TTC549 (cell line): Measurements from ENCODE around the gene MACROD1.
A peak's percentile ranks its signal among the peaks of the same experiment; 100 is the strongest.
"Not testable (repeated sequence)": the region's sequence is repeated elsewhere in the genome, so short reads cannot be mapped to it uniquely, and the experiment has no call there.

Experiments used
- FAIRE-seq: peaks from 2 replicates; lab custom pipeline; 2012; peaks lifted over from hg19 to GRCh38; lab: Jason Lieb, UNC

Gene MACROD1

DNA sequence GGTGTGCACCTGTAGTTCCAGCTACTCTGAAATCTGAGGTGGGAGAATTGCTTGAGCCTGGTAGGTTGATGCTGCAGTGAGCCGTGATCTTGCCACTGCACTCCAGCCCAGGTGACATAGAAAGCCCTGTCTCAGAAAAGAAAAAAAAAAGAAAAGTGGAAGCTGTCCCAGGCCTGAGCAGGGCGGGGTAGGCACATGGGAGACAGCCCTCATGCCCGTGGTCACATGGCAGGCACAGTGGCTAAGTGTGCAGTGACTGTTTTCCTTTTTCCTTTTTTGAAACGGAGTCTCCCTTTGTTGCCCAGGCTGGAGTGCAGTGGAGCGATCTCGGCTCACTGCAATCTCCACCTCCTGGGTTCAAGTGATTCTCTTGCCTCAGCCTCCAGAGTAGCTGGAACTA is 171.9 kb downstream of the MACROD1 start:
- no peak for FAIRE-seq

DNA sequence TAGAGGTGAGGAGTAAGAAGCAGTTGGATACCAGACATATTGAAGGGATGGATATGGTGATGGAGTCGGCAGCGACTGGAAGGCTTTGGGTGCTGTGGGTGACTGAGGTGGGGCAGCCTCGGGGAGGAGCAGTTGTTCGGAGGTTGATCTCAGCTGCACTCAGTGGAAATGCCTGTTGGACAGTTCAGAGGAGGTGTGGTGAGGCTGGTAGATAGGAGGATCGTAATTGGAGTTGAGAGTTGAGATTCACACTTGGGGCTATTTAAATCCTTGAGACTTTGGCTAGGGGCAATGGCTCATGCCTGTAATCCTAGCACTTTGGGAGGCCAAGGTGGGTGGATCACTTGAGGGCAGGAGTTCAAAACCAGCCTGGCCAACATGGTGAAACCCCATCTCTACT is 172.8 kb downstream of the MACROD1 start:
- FAIRE-seq, result no peak

DNA sequence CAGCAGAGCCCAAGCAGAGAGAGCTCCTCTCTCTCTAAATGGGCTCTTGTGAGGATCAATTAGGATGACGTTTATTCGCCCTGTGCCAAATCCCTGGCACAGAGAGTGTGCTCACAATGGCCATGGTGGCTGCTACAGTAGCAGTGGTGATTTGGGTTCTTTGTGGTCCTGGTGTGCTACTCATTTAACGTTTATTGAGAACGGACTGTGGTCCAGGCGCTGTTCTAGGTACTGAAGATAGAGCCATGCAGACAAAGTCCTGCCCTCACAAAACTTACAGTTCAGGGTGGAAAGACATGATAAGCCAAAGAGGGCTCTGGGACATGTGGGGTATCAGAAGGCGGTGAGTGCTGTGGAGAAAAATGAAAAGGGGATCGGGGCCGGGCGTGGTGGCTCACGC is 174.4 kb downstream of the MACROD1 start:
- FAIRE-seq, result no peak

DNA sequence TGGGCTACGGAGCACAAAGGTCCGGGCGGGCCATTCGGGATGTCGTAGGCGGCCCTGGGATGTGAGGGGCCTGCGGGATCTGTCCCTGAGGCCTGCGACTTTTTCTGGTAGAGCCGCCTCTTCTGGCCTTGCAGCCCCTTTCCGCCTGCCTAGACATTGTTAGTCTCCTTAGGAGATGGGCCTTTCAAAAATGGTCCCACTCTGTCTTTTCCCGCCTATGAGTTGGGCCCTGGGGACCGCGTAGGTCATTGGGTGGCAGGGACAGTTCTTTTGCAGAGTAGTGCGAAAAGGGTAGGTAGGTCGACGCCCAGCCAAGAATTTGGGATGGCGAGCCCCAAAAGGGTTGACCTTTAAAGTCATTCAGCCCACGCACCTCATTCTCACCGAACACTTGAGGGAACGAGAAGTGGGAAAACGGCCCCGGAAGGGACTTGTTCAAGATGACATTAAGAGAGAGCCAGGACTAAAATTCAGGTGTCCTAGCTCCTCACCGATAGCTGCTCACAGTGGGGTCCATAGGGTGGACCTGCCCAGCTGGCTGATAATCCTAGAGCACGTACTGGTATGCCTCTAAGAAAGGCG is 178.9 kb downstream of the MACROD1 start:
- no peak for FAIRE-seq

GRCh38 chr11:63986156-63986931 is 179.6 kb downstream of the MACROD1 start, which contains the start of gene OTUB1:
Gene OTUB1, plus strand, starts transcription at chr11:63986438. Its CDS starts 19 bp downstream, at chr11:63986457.
- no peak for FAIRE-seq

- no peak for FAIRE-seq
These were observed 180.1 kb downstream of the MACROD1 start for GRCh38 chr11:63985812-63986155.

DNA sequence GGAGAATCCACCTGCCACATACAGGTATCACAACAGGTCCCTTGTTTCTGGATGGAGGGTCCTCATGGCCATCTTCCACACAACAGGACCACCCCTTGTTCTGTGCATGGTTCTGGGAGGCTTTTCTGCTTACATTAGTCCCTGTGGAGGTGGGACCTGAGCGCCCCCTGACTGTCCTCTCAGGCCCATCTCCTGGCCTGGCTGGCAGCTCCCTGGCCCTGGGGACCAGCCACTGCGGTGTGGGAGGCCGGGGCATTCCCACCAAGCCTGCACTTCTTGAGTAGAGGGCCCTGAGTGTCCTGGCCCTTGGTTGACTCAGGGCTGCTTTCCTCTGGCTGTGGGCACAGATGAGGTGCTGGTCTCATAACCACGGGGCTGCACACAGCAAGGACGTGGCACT is 186.5 kb downstream of the MACROD1 start:
- no peak for FAIRE-seq

DNA sequence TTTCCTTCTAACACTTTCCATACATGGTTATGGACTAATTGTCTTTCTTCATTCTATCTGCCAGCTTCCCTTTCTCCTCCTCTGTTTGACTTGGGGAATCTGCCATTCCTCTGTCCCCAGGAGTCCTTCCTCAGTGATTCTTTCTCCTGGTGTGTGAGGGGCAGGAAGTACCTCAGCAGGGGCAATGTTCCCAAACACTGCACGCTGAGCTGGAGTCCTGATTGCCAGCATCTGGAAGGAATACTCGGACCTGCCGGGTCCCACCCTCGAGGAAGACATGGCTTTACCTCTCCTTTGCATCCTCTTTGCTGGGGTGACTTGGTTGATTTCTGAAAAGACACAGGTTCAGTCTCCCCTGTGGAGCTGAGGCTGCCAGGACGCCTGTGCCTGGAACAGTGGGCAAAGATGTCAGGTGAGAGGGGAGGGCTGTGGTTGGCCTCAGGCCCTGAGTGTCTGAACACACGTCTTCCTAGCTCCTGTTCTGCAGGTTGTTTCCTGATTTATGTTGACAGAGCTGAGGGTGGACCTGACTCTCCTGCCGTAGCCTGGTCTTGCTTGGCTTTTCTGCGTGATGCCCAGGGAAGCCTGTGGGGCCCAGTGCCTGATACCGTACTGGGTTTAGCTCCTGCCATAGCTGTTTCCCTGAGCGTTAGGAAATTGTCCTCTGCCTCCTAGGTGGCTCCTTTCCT is 187.2 kb downstream of the MACROD1 start:
- FAIRE-seq, result no peak

DNA sequence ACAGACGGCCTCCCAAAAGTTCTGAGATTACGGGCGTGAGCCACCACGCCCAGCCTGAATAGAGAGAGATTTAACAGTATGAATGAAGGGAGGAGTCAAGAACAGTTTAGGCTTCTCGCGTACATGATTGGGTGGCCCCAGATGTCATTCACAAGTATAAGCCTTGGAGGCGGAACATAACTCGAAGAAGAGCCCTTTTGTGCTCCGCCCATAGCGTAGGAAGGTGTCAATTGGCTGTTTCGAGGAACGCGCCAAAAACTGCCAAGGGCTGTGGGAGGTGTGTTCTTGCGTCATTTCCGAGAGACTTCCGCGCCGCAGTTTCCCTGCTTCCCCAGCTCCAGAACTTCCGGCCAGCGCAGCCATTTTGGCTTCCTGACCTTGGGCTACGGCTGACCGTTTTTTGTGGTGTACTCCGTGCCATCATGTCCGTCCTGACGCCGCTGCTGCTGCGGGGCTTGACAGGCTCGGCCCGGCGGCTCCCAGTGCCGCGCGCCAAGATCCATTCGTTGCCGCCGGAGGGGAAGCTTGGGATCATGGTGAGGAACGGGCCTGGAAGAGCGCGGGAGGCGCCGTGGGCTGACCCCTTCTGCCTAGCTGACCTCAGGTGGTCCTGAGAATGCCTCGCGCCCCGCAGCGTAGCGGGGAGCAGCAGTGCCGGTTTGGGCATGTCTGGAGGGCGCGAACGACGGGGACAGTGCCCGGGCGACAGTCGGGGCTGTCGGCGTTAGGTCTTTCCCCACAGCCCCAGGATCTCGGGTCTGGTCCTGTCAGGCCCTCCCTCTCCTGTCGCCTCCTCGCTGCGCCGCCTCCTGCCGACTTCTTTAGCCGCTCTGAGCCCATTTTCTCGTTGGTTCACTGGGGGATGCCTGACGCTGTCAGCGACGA is 191.4 kb downstream of the MACROD1 start, which contains the start of gene COX8A:
TSS of gene COX8A (plus strand) at position 362 of the 885 bp plus-strand sequence. CDS start at position 423, 61 bp downstream.
- FAIRE-seq, result peak; percentile 96

GRCh38 chr11:63973912-63974258 is 192.0 kb downstream of the MACROD1 start:
- not testable (repeated sequence) for FAIRE-seq

- FAIRE-seq, result no peak
These were observed 195.0 kb downstream of the MACROD1 start for GRCh38 chr11:63970902-63971301.

GRCh38 chr11:63969461-63969860 is 196.5 kb downstream of the MACROD1 start:
- FAIRE-seq, result no peak

GRCh38 chr11:63966444-63966843 is 199.5 kb downstream of the MACROD1 start:
- no peak for FAIRE-seq

GRCh38 chr11:63963895-63964294 is 202.0 kb downstream of the MACROD1 start:
- not testable (repeated sequence) for FAIRE-seq

- no peak for FAIRE-seq
These were observed 204.1 kb downstream of the MACROD1 start for GRCh38 chr11:63961608-63962412.

- no peak for FAIRE-seq
These were observed 207.9 kb downstream of the MACROD1 start for GRCh38 chr11:63958008-63958407.

GRCh38 chr11:63952570-63952969 is 213.3 kb downstream of the MACROD1 start:
- FAIRE-seq, result no peak

GRCh38 chr11:63951779-63952536 is 214.0 kb downstream of the MACROD1 start:
- no peak for FAIRE-seq
